ENCODE measurements around the gene KLF5.

DNA sequence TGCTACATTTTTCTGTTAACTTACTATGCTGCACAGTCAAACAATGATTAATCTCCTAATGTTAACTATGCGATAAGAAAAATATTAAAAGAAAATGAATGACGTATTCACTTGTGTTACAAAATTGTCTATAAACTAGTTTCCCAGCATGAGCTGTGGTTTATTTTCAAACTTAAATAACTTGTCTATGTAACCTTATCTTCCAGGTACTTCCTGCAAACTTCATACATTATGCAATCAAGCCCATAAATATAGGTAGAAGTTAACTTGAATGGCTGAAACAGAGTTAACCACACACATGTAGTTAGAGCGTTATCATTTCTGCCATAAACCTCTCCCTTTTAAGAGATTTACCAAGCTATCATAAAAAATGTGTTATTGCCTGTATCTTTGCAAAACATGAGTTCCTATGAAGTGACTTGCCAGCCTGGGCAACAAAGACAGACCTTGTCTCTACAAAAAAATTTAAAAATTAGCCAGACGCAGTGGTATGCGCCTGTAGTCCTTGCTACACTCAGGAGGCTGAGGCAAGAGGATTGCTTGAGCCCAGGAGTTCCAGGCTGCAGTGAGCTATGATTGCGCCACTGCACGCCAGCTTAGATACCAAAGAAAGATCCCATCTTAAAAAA is 17.7 kb upstream of the KLF5 start:
- TF ChIP-seq CTCF (conservative IDR thresholded peaks at IDR 0.05 in 1 of 2, IDR thresholded peaks at IDR 0.05 in 1 of 2; ENCODE audit: low read depth in 1 of 2, low read length in 2 of 2) (no peak), EZH2 (IDR thresholded peaks at IDR 0.05; ENCODE audit: low read length, missing control alignments) (no peak)
